Measurements from ENCODE around the gene TYK2.

TYK2 gene

DNA sequence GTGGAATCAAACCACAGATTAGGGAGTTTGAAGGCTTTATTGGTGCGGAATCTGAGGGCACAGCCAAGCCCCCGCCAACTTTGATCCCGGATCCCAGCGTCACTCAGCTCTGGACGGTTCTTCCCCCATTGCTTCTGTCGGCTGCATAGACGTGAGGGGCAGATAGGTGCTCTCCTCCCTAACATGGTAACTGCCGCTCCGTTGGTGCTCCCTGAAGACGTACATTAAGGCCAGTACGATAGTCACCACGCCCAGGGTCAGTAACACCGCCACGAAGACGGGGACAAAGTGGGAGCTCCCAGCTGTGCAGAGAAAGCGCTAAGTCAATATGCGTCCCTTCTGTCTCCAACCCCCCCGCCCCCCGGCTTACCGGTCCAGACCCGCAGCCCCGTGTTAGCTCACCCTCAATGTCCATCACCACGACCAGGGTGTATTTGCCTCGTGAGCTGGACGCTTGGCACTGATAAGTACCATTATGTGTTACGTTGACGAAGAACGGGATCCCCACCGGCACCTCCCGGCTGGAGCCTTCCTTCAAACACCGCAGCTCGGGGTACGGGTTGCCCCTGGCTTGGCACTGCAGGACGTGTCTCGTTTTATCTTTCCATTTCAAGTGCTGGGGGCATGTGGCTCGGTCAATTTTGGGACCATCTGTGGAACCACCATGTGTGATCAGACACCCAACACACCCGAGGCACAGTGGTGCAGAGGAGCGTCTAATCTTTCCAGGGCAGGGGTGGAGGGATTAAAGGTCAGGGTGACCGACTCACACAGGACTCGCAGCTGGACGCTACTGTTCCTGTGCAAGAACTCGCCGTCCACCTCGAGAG, 46.4 kb downstream of the TYK2 start:
- DNase-seq (ENCODE audit: low read depth) = no peak

DNA sequence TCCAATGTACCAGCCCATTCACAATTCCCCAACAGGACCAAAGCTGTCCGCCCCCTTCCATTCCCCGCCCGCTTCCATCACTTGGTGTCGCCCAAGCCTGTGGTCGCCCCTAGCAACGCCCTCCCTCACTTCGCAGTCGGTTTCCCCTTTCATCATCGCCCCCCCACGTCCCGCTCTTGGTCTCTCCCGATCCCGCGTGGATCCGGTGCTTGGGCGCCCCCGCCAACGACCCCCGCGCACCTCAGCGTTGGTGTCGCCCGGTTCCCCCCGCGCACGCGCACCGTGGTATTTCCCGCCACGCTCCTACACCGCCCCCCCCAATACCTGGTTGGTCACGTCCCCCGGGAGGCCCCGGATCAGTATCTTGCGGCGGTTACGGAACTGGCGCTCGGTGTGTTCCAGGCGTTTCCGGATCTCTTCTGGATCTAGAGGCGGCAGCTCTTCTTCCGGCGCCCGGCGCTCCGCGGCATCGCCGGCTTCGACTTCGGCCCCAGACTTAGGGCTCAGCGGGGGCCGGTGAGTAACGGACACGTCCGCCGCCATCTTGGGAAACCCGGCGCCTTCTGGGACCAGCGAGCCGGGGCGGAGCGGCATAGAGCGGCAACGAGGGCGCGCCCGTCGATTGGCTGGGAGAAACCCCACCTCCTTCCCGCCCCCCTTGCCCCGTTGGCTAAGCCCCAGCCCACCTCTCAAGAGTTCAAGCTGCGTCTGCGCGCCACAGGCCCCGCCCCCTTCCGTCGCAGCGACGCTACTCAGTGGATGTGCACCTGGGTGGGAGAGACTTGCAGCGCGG, 47.2 kb downstream of the TYK2 start, which contains the start of gene RAVER1:
TSS of gene RAVER1 (minus strand) at position 565 of the 793 bp plus-strand sequence. CDS start at position 543, 22 bp downstream.
- peak; percentile 97 for DNase-seq (ENCODE audit: low read depth)

DNA sequence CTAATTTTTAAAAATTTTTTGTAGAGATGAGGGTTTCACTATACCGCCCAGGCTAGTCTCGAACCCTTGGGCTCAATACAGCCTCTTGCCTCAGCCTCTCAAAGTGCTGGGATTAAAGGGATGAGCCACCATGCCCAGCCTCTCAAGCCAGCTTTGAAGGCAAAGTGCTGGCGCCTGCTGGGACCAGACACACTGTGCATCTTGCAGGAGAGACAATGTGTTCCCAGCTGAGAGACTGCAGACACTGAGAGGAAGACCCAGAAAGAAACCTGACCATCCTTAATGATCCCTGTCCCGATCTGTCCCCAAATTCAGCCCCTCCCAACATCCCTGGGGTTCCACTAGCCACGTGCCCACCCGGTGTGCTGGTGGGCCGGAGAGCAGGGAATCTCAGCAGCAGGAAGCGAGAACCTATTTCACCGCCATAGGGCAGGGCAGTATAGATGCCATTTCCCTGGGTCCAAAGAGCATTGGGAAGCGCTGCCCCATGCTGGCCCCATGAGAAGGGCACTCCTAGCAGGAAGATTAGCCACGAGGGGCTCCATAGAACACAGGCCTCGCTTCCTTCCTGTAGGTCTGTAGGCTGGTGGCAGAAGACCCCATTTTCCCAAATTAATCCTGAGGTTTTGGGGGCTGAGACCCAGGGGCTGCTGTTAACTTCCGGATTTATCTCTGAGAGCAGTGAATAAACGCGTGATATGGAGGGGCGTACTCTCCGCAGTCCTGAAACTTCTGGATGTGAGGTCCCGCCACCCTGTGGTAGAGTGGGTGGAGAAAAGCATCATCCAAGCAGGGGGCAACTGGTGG, 48.0 kb downstream of the TYK2 start:
- no peak for DNase-seq (ENCODE audit: low read depth)

DNA sequence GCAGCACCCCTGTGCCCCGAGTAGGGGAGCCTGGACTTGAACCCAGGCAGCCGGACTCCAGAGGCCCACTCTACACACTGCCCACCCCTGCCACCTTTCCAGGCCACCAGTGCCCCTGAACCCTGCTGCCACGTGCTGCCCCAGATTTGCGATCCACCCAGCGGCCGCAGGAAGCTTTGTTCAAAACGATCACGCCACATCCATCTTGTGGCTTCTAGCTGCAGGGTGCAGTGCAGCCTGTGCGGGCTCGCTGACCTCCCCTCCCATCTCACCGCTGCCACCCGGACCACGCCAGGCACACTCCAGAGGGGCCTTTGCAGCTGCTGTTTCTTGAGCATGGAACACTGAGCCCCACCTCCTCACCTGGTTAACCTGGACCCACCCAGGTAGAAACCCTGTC, 50.8 kb downstream of the TYK2 start:
- no peak for DNase-seq (ENCODE audit: low read depth)

DNA sequence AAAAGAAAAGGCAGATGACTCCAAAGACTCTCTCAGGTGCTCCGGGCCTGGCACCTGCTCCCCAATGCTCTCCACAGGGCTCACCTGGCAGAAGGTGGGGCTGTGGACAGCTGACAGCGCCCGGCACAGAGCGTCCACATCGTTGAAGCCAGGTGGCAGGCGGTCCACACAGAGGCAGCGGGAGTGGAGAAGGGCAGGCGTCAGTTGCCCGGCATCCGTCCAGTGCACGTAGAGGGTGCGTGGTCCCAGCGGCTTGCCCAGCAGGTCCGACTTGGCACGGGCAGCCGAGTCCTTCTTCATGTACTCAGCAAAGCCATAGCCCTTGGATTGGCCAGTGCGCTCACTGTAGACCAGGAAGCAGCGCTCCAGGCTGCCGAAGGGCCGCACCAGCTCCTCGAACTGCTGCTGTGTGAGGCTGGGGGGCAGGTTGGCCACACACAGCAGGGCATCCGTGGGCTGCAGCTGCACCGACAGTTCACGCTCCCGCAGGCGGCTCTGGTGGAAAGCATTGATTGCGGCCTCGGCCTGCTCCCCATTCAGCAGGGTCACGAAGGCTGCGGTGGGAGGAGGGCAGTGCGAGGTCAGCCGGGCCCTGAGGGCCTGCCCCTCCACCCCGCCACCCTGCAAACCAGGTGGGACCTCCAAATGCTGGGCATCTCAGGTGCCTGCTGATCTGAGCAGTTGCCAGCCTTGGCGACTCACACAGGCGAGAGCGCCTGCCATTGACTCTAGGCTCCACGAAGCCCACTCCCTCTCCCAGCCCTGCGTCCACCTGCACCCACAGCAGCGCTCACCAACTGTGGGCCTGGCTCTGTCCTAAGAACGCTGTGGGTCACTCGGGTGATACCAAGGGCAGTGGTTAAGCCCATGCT, 51.6 kb downstream of the TYK2 start:
- DNase-seq (ENCODE audit: low read depth) = no peak

DNA sequence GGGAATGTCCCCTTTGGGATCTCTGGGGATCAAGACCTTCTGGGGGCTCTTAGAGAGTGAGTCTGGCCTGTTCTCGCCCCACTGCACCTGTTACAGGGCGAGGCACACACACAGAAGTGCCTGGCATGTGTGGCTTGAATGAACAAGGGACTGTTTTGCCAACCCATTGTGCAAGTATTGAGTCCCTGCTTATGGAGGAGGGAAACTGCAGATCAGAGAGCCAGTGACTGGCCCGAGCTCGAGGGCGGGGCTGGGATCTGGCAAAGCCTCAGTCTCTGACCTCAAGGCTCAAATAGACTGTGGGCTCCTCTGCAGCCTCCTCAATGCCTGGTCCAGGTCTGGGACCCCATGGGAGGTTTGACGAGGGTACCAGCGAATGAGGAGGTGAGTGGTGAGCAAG, 52.6 kb downstream of the TYK2 start:
- DNase-seq (ENCODE audit: low read depth) = no peak

DNA sequence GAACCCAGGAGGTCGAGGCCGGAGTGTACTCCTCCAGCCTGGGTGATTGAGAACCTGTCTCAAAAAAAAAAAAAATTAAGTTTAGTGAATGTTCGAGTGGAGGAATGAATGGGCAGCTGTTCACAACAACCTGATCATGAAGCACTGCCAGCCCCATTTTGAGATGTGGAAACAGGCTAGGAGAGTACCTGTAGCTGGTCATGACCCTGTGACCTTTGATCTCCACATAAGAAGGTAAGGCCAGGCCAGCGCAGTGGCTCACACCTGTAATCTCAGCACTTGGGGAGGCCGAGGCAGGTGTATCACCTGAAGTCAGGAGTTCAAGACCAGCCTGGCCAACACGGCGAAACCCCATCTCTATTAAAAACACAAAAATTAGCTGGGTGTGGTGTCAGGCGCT, 54.6 kb downstream of the TYK2 start:
- no peak for DNase-seq (ENCODE audit: low read depth)

DNA sequence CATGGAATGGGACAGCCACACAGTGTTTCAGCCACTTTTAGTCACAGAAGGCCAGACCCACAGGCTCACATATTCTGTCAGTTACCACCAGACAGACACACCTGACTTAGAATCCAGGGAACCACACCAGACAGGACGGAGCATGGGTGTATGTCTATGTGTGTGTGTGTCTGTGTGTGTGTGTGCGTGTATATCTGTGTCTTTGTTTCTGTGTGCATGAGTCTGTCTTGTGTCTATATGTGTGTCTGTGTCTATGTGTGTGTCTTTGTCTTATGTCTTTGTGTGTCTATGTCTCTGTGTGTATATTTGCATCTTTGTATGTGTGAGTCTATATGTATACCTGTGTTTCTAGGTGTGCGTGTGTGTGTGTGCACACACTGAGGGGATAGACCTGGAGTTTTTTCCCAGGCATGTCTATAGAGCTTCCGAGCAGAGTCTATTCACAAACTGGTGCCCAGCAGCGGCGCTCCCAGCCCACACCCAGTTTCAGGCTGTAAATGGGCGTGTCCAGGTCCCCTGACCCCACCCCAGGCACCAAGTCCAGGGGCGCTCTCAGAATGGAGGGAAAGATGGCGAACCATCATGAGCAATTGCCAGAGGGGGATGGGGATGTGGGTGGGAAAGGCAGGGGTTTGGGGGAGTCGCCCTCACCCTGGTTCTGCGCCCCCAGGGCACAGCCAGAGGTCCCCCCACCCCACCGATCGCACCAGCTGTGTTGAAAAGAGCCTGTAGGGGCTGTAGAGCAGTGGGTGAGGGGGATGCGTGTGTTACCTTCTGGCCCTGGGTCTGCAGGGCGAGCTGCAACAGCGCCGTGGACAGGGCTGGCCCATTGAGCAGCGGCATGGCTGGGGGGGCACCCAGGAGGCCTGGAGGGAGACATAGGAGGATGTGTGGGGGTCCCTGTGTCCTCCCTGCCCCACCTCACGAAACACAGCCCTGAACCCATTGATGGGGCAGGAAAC, 58.2 kb downstream of the TYK2 start:
- DNase-seq (ENCODE audit: low read depth) = no peak

DNA sequence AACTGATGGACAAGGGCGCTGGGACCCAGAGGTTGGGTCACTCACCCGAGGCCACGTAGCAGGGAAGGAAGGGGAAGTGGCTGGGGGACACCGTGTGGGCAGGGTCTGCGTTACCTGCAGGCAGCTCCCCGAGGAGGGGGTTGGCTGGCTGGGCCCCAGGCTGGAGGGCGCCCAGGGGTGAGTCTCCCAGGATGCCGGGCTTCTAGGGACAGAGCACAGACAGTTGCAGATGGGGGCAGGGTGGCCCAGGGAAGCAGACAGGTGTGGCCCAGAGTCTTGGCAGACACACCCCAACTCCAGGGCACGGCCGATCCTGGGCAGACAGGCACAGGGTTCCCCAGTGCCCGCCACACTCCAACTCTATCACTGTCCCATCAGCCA, 59.0 kb downstream of the TYK2 start:
- no peak for DNase-seq (ENCODE audit: low read depth)

DNA sequence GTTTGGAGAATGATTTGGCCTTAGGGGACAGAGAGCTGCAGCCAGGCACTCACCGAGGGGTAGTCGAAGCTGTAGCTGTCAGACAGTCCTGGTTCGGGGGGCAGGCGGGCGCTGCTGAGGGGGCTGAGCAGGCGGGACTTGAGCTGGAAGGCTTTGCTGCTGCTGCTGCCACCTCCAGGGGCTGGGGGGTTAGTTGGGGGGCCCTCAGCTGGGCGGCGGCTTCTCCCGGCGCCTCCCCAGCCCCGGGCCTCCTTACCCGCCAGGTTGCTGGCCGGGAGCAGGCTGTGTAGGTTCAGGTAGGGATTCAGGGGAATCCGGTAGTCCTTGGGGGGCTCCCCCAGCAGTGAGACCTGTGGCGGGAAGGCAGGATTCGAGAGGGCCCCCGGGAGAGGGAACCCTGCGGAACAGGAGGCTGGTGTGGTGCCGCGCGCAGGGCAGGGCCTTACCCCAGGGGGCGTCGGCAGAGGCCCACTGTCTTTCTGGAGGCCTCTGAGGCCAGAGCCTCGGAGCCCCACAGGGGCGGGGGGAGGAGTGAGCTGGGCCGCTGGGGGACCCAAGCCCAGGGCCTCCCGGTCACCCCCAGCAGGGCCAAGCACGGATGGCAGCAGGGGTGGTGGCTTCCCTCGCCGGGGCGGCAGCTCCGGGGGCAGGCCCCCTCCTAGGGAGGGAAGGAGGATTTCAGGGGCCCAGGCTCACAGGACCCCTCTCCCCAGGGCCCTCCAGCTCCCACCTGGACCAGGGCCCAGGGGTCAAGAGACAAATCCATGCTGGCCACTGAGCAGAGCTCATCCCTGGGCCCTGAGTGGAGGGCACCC, 59.6 kb downstream of the TYK2 start:
- no peak for DNase-seq (ENCODE audit: low read depth)

DNA sequence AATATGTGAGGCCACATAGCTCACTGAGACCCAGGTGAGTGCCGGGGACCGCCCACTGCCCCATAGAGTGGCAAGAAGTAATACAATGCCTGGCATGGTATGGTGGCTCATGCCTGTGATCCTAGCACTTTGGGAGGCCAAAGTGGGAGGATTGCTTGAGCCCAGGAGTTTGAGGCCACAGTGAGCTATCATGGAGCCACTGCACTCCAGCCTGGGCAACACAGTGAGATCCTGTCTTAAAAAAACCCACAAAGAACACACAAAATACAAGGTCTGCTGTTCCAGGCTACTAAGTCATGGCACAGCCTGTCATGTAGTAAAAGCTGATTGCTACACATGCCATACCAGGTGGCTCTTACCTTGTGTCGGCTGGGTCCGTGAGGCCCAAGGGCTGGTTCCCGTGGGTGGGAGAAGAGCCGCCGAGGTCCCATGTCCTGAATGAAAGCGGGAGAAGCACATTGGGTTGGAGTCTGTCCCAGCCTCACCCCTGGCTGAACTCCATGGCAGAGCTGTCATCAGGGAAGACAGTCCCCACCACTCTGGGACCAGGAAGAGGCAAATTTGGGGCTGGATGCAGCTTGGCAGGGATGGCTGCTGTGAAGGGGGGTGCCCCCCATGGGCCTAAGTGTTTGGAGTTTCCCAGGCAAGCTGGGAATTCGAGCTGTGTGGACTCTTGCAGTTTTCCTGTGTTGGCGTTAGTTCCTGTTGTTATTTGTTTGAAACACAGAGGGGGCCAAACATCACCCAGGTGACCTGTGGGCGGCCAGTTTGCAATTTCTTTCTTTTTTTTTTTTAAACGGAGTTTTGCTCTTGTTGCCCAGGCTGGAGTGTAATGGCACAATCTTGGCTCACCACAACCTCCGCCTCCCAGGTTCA, 61.3 kb downstream of the TYK2 start:
- no peak for DNase-seq (ENCODE audit: low read depth)

DNA sequence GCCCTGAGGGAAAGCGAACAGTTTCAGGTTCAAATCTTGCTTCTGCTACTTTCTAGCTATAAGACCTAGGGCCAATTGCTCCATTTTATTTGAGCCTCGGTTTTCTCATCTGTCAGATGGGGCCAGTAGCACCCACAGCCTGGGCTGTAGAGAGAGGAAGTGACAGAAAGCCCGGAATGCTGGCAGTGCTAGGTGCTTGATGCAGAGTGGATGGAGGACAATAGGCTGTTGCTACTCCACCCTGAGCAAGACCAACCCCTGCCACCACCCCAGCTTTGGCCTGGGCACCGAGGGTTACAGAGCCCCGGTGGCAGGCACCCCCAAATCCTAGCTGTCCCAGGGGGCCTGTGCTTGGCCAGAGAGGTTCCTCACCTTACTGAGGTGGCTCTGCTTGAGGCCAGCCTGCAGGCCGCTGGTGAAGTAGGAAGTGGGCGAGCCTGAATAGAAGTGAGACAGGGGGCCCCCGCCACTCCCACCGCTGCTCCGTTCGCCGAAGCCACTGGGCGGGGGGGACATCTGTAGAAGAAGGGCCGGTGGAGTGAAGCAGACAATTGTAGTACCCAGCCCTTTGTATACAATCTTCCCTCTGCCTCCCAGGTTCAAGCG, 62.4 kb downstream of the TYK2 start:
- no peak for DNase-seq (ENCODE audit: low read depth)

DNA sequence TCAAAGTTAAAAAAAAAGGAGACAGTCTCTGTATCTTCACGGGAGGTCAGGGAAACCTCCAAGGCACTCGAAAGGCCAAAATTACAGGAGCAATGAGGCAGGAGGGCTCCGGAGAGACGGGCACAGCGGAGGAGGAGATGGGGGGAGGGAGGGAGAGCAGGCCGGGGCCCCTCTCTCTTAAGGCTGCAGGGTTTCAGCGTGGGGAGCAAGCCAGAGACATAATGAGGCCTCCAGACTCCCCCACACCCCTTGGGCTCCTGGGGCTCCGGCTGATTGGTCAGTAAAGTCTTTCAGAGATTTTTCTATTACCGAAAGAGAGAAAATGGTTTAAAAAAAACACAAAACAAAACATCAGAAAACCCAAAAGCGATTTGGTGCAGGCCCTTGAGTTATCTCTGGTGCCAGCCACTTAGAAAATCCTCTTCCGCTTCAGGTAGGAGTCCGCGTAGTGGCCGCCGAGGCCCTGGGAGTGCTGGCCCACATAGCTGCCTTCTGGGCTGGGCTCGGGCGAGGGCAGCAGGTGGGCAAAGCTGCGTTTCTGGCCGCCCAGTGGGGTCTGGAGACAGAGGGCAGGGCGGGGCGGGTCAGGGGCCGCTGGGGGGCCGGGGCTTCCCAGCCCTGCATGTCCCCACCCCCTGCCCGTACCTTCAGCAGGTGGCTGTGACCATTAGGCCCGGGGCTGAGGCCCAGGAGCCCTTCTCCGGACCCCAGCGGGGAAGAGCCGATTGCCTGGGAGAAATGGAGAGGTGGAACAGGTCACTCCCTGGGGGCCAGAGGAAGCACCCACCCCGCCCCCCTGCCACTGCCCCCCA, 63.1 kb downstream of the TYK2 start:
- no peak for DNase-seq (ENCODE audit: low read depth)

DNA sequence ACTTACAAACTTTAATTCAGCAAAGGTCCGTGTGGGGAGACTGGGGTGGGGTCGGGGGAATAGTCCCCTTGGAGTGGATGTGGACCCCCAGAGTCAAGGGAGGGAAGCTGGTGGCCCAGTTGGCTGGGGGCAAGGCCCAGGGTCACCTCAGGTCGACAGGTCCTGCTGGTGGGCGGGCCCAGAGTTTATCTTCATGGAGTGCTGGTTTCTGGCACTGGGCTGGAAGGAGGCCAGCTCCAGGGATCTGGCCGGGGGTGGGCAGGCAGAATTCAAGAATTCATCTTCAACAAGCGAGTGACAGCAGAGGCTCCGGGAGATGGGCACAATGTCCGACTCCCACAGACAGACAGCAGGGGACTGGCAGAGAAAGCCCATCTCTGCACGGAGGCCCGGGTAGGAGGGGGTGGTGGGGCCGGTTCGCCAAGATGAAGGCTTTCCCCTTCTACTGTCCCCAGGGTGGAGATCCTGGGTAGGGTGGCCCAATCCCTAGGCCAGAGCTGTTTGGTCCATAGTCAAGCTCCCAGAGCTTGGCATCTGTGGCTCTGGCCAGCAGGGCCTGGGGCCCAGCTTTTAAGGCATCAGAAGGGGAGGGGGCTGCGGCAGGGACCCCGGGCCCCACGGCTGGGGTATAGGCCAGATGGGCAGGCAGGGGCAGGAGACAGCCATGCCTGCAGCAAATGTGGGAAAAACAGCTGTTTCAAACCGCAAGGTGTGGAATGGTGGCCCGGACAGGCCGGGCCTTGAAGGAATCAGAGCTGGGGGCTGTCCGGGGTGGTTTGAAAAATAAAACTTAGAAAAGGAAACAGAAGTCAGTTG, 63.9 kb downstream of the TYK2 start:
- DNase-seq (ENCODE audit: low read depth) = no peak

DNA sequence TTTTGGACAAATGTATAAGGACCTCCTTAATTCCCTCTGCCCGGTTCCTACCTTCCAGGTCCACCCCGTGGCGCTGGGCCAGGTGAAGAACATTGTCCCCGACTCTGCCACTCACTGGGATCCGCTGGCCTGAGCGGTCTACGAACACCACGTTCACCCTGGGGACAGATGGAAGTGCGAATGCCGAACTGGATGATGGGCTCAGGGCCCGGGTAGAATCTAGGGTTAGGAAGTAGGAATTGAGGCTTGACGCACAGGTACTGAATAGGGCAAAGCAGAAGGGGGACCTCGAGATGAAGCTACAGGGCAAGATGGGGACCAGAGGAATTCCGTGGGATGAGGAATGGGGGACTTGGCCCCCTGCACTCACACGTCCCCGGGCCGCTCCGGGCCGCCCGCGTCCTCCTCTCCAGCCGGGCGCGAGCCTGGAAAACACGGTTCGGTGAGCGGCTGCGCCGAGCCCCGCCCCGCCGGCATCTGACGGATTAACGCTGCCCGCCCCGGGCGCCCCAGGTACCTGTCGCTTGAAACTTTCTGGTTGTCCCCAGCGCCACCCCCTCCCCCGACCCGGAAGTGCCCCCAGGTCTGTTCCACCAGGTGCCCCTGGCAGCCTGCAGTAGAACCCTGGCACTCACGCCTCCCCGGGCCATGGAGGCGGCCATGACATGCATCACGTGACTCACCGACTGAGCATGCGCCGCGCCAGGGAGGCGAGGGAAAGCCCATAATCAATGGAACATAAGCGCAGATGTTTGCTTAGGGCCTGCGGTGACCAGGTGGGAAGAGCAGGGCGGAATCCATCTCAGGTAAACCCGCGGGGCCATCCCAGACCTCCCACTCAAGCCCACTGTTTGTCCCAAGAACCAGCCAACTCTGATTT, 64.8 kb downstream of the TYK2 start, which contains the start of gene FDX2:
TSS of gene FDX2 (minus strand) at position 681 of the 880 bp plus-strand sequence. CDS start at position 662, 19 bp downstream.
- peak; percentile 70 for DNase-seq (ENCODE audit: low read depth)

All from fibroblast of gingiva (primary cell).